HepG2 (cell line): ENCODE measurements around the gene BABAM2. TPM values are rescaled to one million over a fixed set of nuclear protein-coding genes. Genes with fewer than 3 reads are reported as not detected.

Experiments used
- ATAC-seq: fragments of 200-7000 bp; cut with Tn5 transposase; 3 replicates; pipeline ENCODE4 v1.9.1; 2020; ENCODE audit warnings: mild to moderate bottlenecking, moderate library complexity
- BruUV-seq: library from RNA; stranded (reverse); fragments of 400-500 nt; replicated peaks from 2 replicates; lab custom pipeline; 2021; lab: Mats Ljungman, UMichigan
- CTCF ChIA-PET: fragments of 300-600 bp; formaldehyde crosslinking; extraction: SDS; loops from one replicate; lab custom pipeline; 2021; ENCODE audit warnings: low total read pairs, inconsistent platforms, low intra/inter-chr PET ratio; lab: Yijun Ruan, JAX
- POLR2A ChIA-PET: fragments of 350-600 bp; sonication (Branson Sonifier 250); formaldehyde crosslinking; loops from one replicate; lab custom pipeline; 2020; ENCODE audit warnings: antibody characterized with exemption, inconsistent platforms; lab: Yijun Ruan, JAX
- DNase-seq: peaks from one replicate; pipeline ENCODE4 v3.0.0-alpha.2; 2015; ENCODE audit warnings: low spot score
- FAIRE-seq: peaks from 3 replicates; lab custom pipeline; 2011; peaks lifted over from hg19 to GRCh38; lab: Jason Lieb, UNC
- H2AFZ ChIP-seq: one replicate; pipeline ENCODE4 v1.6.1; 2011; ENCODE audit warnings: low read length, inconsistent platforms
- H3K27ac ChIP-seq: fragments of 300-600 bp; 3 replicates; pipeline ENCODE4 v1.8.0; 2011; ENCODE audit warnings: mixed run types, mild to moderate bottlenecking, mixed read lengths, low read length, inconsistent platforms; ENCODE audit not compliant: insufficient read depth; ENCODE audit errors: extremely low read length
- H3K27me3 ChIP-seq, 2 experiments: fragments of 200-600 bp in 1 of 2; 2 replicates in 1 of 2; 3 replicates in 1 of 2; pipeline versions ENCODE4 v1.6.0 to v1.8.0; 2011; ENCODE audit warnings: low read length in 2 of 2, mild to moderate bottlenecking in 2 of 2, moderate library complexity in 2 of 2, inconsistent platforms in 1 of 2; ENCODE audit not compliant: insufficient read depth in 2 of 2, control insufficient read depth in 1 of 2
- H3K36me3 ChIP-seq, 2 experiments: fragments of 200-600 bp in 1 of 2; replicated peaks in 1 of 2; 2 replicates in 1 of 2; 3 replicates in 1 of 2; pipeline versions ENCODE4 v1.5.1 to v1.8.0; 2011; ENCODE audit warnings: low read length in 2 of 2, inconsistent platforms in 1 of 2; ENCODE audit not compliant: insufficient read depth in 2 of 2, control insufficient read depth in 1 of 2
- H3K4me1 ChIP-seq: 2 replicates; pipeline ENCODE4 v1.5.1; 2012; ENCODE audit warnings: low read length, inconsistent platforms; ENCODE audit not compliant: insufficient read depth
- H3K4me2 ChIP-seq: 2 replicates; pipeline ENCODE4 v1.6.0; 2011; ENCODE audit warnings: low read depth, low read length, inconsistent platforms
- H3K4me3 ChIP-seq, 3 experiments: fragments of 200-600 bp in 1 of 3; sonication (generic), shearing (Covaris generic) in 1 of 3; replicated peaks in 1 of 3; 2 replicates each; pipeline ENCODE4 v1.5.1; 2011 to 2016; ENCODE audit warnings: low read length in 3 of 3, inconsistent platforms in 2 of 3, low read depth in 2 of 3, mild to moderate bottlenecking in 2 of 3, control low read depth in 1 of 3, mixed read lengths in 1 of 3; ENCODE audit not compliant: insufficient read depth in 1 of 3
- H3K79me2 ChIP-seq: one replicate; pipeline ENCODE4 v1.6.1; 2011; ENCODE audit warnings: low read length, inconsistent platforms; ENCODE audit not compliant: insufficient read depth
- H3K9ac ChIP-seq: 2 replicates; pipeline ENCODE4 v1.6.0; 2011; ENCODE audit warnings: mild to moderate bottlenecking, low read depth, low read length, inconsistent platforms; ENCODE audit not compliant: insufficient read depth
- H3K9me3 ChIP-seq: 2 replicates; pipeline ENCODE4 v1.5.1; 2012; ENCODE audit warnings: mild to moderate bottlenecking, low read length
- H4K20me1 ChIP-seq: 2 replicates; pipeline ENCODE4 v1.6.0; 2011; ENCODE audit warnings: inconsistent platforms, mild to moderate bottlenecking, low read length, moderate library complexity; ENCODE audit not compliant: insufficient read depth
- AFF4 ChIP-seq: sonication (generic); formaldehyde crosslinking; IDR thresholded peaks from 2 replicates; pipeline ENCODE4 v1.4.0; 2020; ENCODE audit warnings: missing genetic modification reagents
- CC2D1A ChIP-seq: sonication (generic); formaldehyde crosslinking; IDR thresholded peaks from 2 replicates; pipeline ENCODE4 v1.8.1; 2023; ENCODE audit warnings: mild to moderate bottlenecking, missing genetic modification reagents
- HMGXB3 ChIP-seq: sonication (generic); formaldehyde crosslinking; IDR thresholded peaks from 2 replicates; pipeline ENCODE4 v1.4.0; 2020; ENCODE audit warnings: missing genetic modification reagents, borderline replicate concordance
- PITX1 ChIP-seq: sonication (generic); formaldehyde crosslinking; IDR thresholded peaks from 2 replicates; pipeline ENCODE4 v1.5.1; 2020; ENCODE audit warnings: mild to moderate bottlenecking, missing genetic modification reagents
- RBAK ChIP-seq: sonication (generic); formaldehyde crosslinking; IDR thresholded peaks from 2 replicates; pipeline ENCODE4 v1.5.1; 2020; ENCODE audit warnings: mild to moderate bottlenecking, missing genetic modification reagents
- RBFOX2 ChIP-seq: fragments of 200-400 bp; formaldehyde crosslinking; IDR thresholded peaks from 2 replicates; pipeline ENCODE4 v1.6.1; 2017; ENCODE audit warnings: low read depth, mild to moderate bottlenecking, low read length
- SOX5 ChIP-seq: IDR thresholded peaks from 2 replicates; pipeline ENCODE4 v1.6.1; 2016; ENCODE audit warnings: borderline replicate concordance
- TGIF2 ChIP-seq: IDR thresholded peaks from 2 replicates; pipeline ENCODE4 v1.6.1; 2016; ENCODE audit warnings: control low read depth, missing compliant biosample characterization
- THYN1 ChIP-seq: sonication (generic); formaldehyde crosslinking; IDR thresholded peaks from 2 replicates; pipeline ENCODE4 v1.8.1; 2023; ENCODE audit warnings: low read depth, mild to moderate bottlenecking, moderate library complexity, missing genetic modification reagents, borderline replicate concordance
- WIZ ChIP-seq: sonication (generic); formaldehyde crosslinking; IDR thresholded peaks from 2 replicates; pipeline ENCODE4 v1.5.1; 2020; ENCODE audit warnings: mild to moderate bottlenecking, missing genetic modification reagents
- ZNF546 ChIP-seq: sonication (generic); formaldehyde crosslinking; conservative IDR thresholded peaks from 2 replicates; pipeline ENCODE4 v1.8.1; 2023; ENCODE audit warnings: mild to moderate bottlenecking, missing genetic modification reagents
- ZNF737 ChIP-seq: sonication (generic); formaldehyde crosslinking; IDR thresholded peaks from 2 replicates; pipeline ENCODE4 v1.5.0; 2020; ENCODE audit warnings: missing genetic modification reagents, mild to moderate bottlenecking, borderline replicate concordance
- ZNF772 ChIP-seq: sonication (generic); formaldehyde crosslinking; IDR thresholded peaks from 2 replicates; pipeline ENCODE4 v1.5.0; 2020; ENCODE audit warnings: mild to moderate bottlenecking, missing genetic modification reagents
- WGBS: methylation state at CpG from one replicate; pipeline ENCODE4 v1.1.6; 2017; ENCODE audit warnings: low lambda C conversion rate; 5-methylcytosine and 5-hydroxymethylcytosine counted together
- in situ Hi-C: cut with HindIII; loops from 2 replicates; pipeline ENCODE4 v1.10.0; 2017; ENCODE audit warnings: low pct_unique_long_range_greater_than_20kb; ENCODE audit not compliant: extremely low pct_ligation_motif_present
- intact Hi-C: fragments of 100-400 bp; cut with micrococcal nuclease; formaldehyde crosslinking; loops from one replicate; pipeline ENCODE4 v1.10.0; 2022; ENCODE audit not compliant: unreplicated experiment
- polyA plus RNA-seq, 8 experiments: library from polyadenylated mRNA; depleted of rRNA in 3 of 8; stranded (reverse) in 7 of 8; unstranded in 1 of 8; fragments of >200 nt; fragmentation: Illumina TruSeq in 4 of 8; extraction: Trizol in 4 of 8; gene quantifications; 2 replicates each; pipeline versions ENCODE4 v1.2.1 to v1.2.3, GENCODE V29; 2011 to 2016; ENCODE audit warnings: low read depth in 4 of 8, missing spikeins in 1 of 8, mixed read lengths in 1 of 8; ENCODE audit not compliant: insufficient read depth in 1 of 8
- total RNA-seq, 5 experiments: library from RNA; depleted of rRNA; stranded (reverse); fragments of >200 nt; fragmentation: Illumina TruSeq; extraction: Trizol; gene quantifications; 2 replicates each; pipeline ENCODE4 v1.2.3, GENCODE V29; 2016; ENCODE audit warnings: low read depth in 1 of 5
- TF ChIP-seq, protein P1 (sequence below): sonication (generic); formaldehyde crosslinking; IDR thresholded peaks from 2 replicates; pipeline ENCODE4 v1.9.0; 2021; ENCODE audit warnings: missing genetic modification reagents, borderline replicate concordance

BABAM2 gene
- total and polyA plus RNA-seq, 2 of the 13 experiments (the other 11 are each of a cell fraction or from before 2014, with no cell fraction given) = 24.9 to 28.0 TPM

DNA sequence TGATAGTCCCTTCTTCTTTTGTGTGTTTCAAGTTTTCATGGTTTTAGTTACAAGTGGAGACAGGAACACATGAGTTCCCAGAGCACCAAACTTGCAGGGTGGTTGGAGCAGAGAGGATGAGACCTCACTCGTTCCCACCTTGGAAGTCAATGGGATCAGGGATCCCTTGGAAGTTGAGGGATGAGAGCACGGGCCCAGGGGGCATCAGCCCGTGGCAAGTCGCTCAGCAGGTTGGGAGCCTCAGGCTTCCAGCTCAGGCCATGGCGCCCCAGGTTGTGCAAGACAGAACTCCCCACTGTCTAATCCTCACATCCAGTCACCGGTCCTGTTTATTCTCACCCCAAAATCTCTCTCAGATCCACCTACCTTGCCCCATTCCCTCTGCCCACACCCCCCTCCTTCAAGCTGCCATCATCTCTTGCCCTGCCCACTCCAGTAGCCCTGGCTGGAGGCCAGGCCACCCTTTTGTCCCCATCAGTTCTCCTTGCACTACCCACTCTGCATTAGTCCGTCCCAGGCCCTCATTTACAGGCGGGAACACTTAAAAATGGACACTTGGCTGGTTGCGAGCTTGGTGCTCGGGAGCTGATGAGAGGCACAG lies 464.5 kb downstream of the BABAM2 start:
- peak overlapping the region; percentile 67; the same call in 1 of the 2 replicates for H3K4me2 ChIP-seq
- no peaks in the 10 kb centered on the region for H3K36me3 ChIP-seq
- no peaks in the 10 kb centered on the region for H3K79me2 ChIP-seq
- in situ Hi-C loops = no loop called here
- H2AFZ ChIP-seq = no peak overlapping the region
- H3K27me3 ChIP-seq = peaks cover 3 to 25% of the 10 kb centered on the region in 2 experiments
- ATAC-seq (no peak), DNase-seq (no peak), FAIRE-seq (no peak)
- H3K9ac ChIP-seq = no peak overlapping the region
- TF ChIP-seq HMGXB3 (CRISPR knock-in tag) (no peak), TGIF2 (CRISPR knock-in tag) (no peak), WIZ (no peak), AFF4 (CRISPR knock-in tag) (no peak), RBAK (CRISPR knock-in tag) (no peak), ZNF546 (CRISPR knock-in tag) (no peak), PITX1 (CRISPR knock-in tag) (no peak), ZNF737 (no peak), RBFOX2 (no peak), THYN1 (no peak), SOX5 (CRISPR knock-in tag) (no peak), ZNF772 (CRISPR knock-in tag) (no peak), CC2D1A (no peak)
- TF ChIP-seq, protein P1, sequence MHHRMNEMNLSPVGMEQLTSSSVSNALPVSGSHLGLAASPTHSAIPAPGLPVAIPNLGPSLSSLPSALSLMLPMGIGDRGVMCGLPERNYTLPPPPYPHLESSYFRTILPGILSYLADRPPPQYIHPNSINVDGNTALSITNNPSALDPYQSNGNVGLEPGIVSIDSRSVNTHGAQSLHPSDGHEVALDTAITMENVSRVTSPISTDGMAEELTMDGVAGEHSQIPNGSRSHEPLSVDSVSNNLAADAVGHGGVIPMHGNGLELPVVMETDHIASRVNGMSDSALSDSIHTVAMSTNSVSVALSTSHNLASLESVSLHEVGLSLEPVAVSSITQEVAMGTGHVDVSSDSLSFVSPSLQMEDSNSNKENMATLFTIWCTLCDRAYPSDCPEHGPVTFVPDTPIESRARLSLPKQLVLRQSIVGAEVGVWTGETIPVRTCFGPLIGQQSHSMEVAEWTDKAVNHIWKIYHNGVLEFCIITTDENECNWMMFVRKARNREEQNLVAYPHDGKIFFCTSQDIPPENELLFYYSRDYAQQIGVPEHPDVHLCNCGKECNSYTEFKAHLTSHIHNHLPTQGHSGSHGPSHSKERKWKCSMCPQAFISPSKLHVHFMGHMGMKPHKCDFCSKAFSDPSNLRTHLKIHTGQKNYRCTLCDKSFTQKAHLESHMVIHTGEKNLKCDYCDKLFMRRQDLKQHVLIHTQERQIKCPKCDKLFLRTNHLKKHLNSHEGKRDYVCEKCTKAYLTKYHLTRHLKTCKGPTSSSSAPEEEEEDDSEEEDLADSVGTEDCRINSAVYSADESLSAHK (CRISPR knock-in tag) = no peak
- H3K4me1 ChIP-seq = peaks cover 40% of the 10 kb centered on the region
- H3K9me3 ChIP-seq = no peaks in the 10 kb centered on the region
- CTCF ChIA-PET = no interaction called here
- no peak overlapping the region for H3K4me3 ChIP-seq
- WGBS = 73% methylated on average over 8 of the region's 10 CpGs
- POLR2A ChIA-PET = no interaction called here
- intact Hi-C loops = loop anchor here (5.0 kb wide), 1 partner anchor 37 kb away; the partner anchor contains the start of gene FOSL2
- BruUV-seq = no TSS peak
- H3K27ac ChIP-seq = no peak overlapping the region
- no peaks in the 10 kb centered on the region for H4K20me1 ChIP-seq
